ENCODE measurements around the gene KLF16.
"Not testable (repeated sequence)": the region's sequence is repeated elsewhere in the genome, so short reads cannot be mapped to it uniquely, and the experiment has no call there.

Gene KLF16

DNA sequence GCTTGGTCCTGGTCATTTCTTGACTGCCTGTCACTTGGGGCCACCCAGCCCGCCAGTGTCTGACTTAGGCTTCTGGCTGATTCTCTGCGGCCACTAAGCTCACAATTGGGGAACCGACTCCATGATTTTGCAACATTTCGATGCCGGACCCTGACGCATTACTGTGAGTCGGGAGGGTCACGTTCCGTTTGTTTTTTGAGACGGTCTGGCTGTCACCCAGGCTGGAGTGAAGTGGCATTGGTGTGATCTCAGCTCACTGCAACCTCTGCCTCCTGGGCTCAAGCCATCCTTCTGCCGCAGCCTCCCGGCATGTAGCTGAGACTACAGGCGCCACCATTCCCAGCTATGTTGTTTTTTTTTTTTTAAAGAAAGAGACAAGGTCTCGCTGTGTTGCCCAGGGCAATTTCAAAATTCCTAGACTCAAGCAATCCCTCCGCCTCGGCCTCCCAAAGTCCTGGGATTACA is 38.6 kb upstream of the KLF16 start:
- Histone ChIP-seq H3K27me3 (ENCODE audit: insufficient read depth, low read length) (no peaks in the 10 kb centered on the region), H3K4me3 (ENCODE audit: low read length) (no peak overlapping the region), H2AFZ (ENCODE audit: low read depth, low read length) (no peak overlapping the region), H3K9me3 (ENCODE audit: low read length) (no peaks in the 10 kb centered on the region), H3K4me1 (ENCODE audit: insufficient read depth, low read length) (peaks cover 22% of the 10 kb centered on the region), H3K36me3 (ENCODE audit: insufficient read depth, low read length) (no peaks in the 10 kb centered on the region)

- no peak overlapping the region for H2AFZ ChIP-seq (ENCODE audit: low read depth, low read length)
- H3K4me1 ChIP-seq (ENCODE audit: insufficient read depth, low read length), result no peaks in the 10 kb centered on the region
- H3K36me3 ChIP-seq (ENCODE audit: insufficient read depth, low read length), result no peaks in the 10 kb centered on the region
- no peak overlapping the region for H3K4me3 ChIP-seq (ENCODE audit: low read length)
- no peaks in the 10 kb centered on the region for H3K27me3 ChIP-seq (ENCODE audit: insufficient read depth, low read length)
- peaks cover 2% of the 10 kb centered on the region for H3K9me3 ChIP-seq (ENCODE audit: low read length)
Measured at GRCh38 chr19:1896508-1896907, 33.1 kb upstream of the KLF16 start.

DNA sequence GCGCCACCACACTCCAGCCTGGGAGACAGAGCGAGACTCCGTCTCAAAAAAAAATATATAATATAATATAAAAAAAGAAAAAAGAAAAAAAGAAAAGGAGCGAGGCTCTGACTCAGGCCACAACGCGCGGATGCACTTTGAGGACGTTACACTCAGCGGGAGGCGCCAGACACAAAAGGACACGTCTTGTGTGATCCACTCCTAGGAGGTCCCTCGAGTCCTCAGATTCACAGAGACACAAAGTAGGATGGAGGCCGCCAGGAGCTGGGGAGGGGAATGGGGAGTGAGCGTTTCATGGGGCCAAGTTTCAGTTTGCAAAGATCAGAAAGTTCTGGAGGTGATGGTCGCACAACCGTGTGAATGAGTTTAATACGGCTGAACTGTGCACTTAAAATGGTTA is 30.4 kb upstream of the KLF16 start:
- Histone ChIP-seq H3K4me3 (ENCODE audit: low read length) (no peak overlapping the region), H3K9me3 (ENCODE audit: low read length) (peaks cover 2% of the 10 kb centered on the region), H3K27me3 (ENCODE audit: insufficient read depth, low read length) (no peaks in the 10 kb centered on the region), H2AFZ (ENCODE audit: low read depth, low read length) (no peak overlapping the region), H3K4me1 (ENCODE audit: insufficient read depth, low read length) (no peaks in the 10 kb centered on the region), H3K36me3 (ENCODE audit: insufficient read depth, low read length) (no peaks in the 10 kb centered on the region)

- Histone ChIP-seq H3K4me1 (ENCODE audit: insufficient read depth, low read length) (peaks cover 4% of the 10 kb centered on the region), H2AFZ (ENCODE audit: low read depth, low read length) (no peak overlapping the region), H3K4me3 (ENCODE audit: low read length) (no peak overlapping the region), H3K27me3 (ENCODE audit: insufficient read depth, low read length) (no peaks in the 10 kb centered on the region), H3K9me3 (ENCODE audit: low read length) (peaks cover 2% of the 10 kb centered on the region), H3K36me3 (ENCODE audit: insufficient read depth, low read length) (no peaks in the 10 kb centered on the region)
Measured at GRCh38 chr19:1889907-1890306, 26.5 kb upstream of the KLF16 start.

GRCh38 chr19:1888385-1888784 is 25.0 kb upstream of the KLF16 start:
- H3K27me3 ChIP-seq (ENCODE audit: insufficient read depth, low read length), result no peaks in the 10 kb centered on the region
- H2AFZ ChIP-seq (ENCODE audit: low read depth, low read length), result no peak overlapping the region
- H3K4me3 ChIP-seq (ENCODE audit: low read length), result no peak overlapping the region
- peaks cover 18% of the 10 kb centered on the region for H3K4me1 ChIP-seq (ENCODE audit: insufficient read depth, low read length)
- no peaks in the 10 kb centered on the region for H3K36me3 ChIP-seq (ENCODE audit: insufficient read depth, low read length)
- peaks cover 2% of the 10 kb centered on the region for H3K9me3 ChIP-seq (ENCODE audit: low read length)

DNA sequence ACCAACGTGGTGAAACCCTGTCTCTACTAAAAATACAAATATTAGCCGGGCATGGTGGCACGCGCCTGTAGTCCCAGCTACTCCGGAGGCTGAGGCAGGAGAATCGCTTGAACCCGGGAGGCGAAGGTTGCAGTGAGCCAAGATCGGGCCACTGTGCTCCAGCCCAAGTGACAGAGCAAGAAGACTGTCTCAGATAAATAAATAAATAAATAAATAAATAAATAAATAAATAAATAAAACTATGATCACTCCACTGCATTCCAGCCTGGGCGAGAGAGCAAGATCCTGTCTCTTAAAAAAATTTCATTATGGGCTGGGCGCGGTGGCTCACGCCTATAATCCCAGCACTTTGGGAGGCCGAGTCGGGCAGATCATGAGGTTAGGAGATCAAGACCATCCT is 23.0 kb upstream of the KLF16 start:
- H3K27me3 ChIP-seq (ENCODE audit: insufficient read depth, low read length); H3K36me3 ChIP-seq (ENCODE audit: insufficient read depth, low read length); H3K4me3 ChIP-seq (ENCODE audit: low read length); H2AFZ ChIP-seq (ENCODE audit: low read depth, low read length); H3K9me3 ChIP-seq (ENCODE audit: low read length): not testable (repeated sequence)
- peaks cover 34% of the 10 kb centered on the region for H3K4me1 ChIP-seq (ENCODE audit: insufficient read depth, low read length)

DNA sequence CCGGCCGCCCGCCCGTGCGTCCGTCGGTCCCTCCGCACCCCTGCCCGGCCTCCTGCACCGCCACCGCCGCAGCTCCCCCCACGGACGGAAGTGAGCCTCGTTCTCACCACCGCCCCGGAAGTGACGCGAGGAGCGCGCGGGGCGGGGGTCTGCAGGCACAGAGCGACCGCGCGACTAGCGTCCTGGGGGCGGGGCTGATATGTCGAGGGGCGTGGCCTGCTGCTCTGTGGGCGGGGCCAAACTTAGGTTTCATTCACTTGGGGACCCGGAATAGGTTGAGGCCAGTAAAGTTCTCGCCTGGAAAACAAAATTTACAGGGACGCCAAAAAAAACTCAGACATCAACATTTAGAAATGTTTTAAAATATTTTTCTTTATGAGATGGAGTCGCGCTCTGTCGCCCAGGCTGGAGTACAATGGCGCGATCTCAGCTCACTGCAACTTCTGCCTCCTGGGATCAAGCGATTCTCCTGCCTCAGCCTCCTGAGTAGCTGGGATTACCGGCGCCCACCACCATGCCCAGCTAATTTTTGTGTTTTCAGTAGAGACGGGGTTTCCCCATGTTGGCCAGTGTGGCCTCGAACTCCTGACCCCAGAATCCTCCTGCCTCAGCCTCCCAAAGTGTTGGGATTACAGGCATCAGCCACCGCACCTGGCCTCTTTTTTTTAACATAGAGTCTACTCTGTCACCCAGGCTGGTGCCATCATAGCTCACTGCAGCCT is 22.2 kb upstream of the KLF16 start, which contains the start of gene ABHD17A:
Gene ABHD17A (minus strand): TSS at position 99 of the 722 bp plus-strand sequence. CDS start 3,930 bp downstream, outside the sequence.
- Histone ChIP-seq H3K4me1 (ENCODE audit: insufficient read depth, low read length) (peaks cover 34% of the 10 kb centered on the region), H3K4me3 (ENCODE audit: low read length) (peak within 1 kb of the TSS; percentile 97)
- not testable (repeated sequence) for H3K27me3 ChIP-seq (ENCODE audit: insufficient read depth, low read length); H3K9me3 ChIP-seq (ENCODE audit: low read length); H2AFZ ChIP-seq (ENCODE audit: low read depth, low read length); H3K36me3 ChIP-seq (ENCODE audit: insufficient read depth, low read length)

GRCh38 chr19:1884719-1885334 is 21.4 kb upstream of the KLF16 start:
- Histone ChIP-seq H3K4me1 (ENCODE audit: insufficient read depth, low read length) (peaks cover 34% of the 10 kb centered on the region), H3K36me3 (ENCODE audit: insufficient read depth, low read length) (peaks cover 7% of the 10 kb centered on the region), H3K27me3 (ENCODE audit: insufficient read depth, low read length) (no peaks in the 10 kb centered on the region), H2AFZ (ENCODE audit: low read depth, low read length) (no peak overlapping the region), H3K4me3 (ENCODE audit: low read length) (peak overlapping the region; percentile 97), H3K9me3 (ENCODE audit: low read length) (no peaks in the 10 kb centered on the region)

DNA sequence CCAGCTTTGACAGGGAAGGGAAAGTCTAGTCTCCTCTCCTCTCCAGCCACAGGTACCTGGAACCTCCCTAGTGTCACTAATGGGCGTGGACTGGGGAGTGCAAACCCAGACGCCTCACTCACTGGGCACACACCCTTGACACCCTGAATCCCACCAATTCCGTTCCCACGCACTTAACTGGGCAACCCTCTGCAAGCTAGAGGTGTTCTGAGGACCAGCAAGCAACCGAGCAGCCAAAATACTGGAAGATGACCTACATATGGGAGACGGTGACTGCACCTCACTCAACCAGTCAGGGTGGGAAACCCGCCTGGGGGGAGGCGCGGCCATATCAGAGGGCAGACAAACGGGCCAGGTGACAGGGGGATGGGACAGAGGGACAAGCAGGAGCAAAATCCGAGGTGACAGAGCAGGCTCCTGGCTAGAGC is 20.9 kb upstream of the KLF16 start:
- Histone ChIP-seq H3K4me3 (ENCODE audit: low read length) (peak overlapping the region; percentile 97), H2AFZ (ENCODE audit: low read depth, low read length) (no peak overlapping the region), H3K4me1 (ENCODE audit: insufficient read depth, low read length) (peaks cover 34% of the 10 kb centered on the region)

GRCh38 chr19:1883784-1884183 is 20.4 kb upstream of the KLF16 start:
- H3K4me3 ChIP-seq (ENCODE audit: low read length), result peak overlapping the region; percentile 97
- peaks cover 7% of the 10 kb centered on the region for H3K36me3 ChIP-seq (ENCODE audit: insufficient read depth, low read length)
- no peaks in the 10 kb centered on the region for H3K9me3 ChIP-seq (ENCODE audit: low read length)
- no peaks in the 10 kb centered on the region for H3K27me3 ChIP-seq (ENCODE audit: insufficient read depth, low read length)
- no peak overlapping the region for H2AFZ ChIP-seq (ENCODE audit: low read depth, low read length)
- peaks cover 34% of the 10 kb centered on the region for H3K4me1 ChIP-seq (ENCODE audit: insufficient read depth, low read length)

More for the DNA sequence above, 20.9 kb upstream of the KLF16 start:
- no peaks in the 10 kb centered on the region for H3K27me3 ChIP-seq (ENCODE audit: insufficient read depth, low read length)
- H3K36me3 ChIP-seq (ENCODE audit: insufficient read depth, low read length), result peaks cover 7% of the 10 kb centered on the region
- no peaks in the 10 kb centered on the region for H3K9me3 ChIP-seq (ENCODE audit: low read length)

DNA sequence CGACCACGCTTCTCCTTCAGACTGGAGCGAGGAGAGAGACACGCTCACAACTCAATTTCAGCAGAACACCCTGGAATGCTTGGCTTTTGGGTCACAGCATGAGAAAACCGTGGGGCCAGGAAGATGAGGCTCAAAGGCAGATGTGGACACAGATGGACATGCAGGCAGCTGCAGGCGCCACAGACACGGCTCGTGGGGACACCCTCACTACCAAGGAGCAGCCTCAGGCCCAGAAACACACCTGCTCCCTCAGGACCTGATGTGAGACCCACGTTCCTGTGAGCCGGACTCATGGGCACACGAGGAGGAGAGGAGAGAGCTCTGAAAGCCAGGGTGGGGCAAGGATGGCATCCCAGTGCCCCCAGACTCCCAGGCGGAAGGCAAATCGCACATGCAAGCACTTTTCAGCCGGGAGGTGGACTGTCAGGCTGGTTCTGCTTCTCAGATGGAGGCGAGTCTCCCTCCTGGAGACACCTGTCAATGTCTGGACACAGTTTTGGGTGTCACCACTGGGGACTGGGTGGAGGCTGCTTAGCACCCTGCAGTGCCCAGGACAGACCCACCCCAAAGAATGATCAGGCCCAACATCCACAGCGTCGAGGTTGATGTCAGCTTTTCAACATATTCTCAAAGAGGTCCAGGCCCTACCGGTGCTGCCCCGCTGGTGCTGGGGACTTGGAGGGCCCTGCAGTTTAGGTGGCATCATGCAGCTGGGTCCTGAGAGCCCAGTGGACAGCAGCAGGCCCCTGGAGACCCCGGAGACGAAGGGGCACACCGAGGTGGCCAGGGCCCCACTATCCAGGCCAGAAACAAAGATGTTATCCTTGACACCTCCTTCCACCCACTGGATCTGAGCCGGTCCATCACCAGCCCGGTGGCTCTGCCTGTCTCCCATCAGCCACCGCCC is 19.7 kb upstream of the KLF16 start:
- no peak overlapping the region for H2AFZ ChIP-seq (ENCODE audit: low read depth, low read length)
- peaks cover 7% of the 10 kb centered on the region for H3K36me3 ChIP-seq (ENCODE audit: insufficient read depth, low read length)
- H3K4me3 ChIP-seq (ENCODE audit: low read length), result peak overlapping the region; percentile 97
- H3K27me3 ChIP-seq (ENCODE audit: insufficient read depth, low read length), result no peaks in the 10 kb centered on the region
- peaks cover 34% of the 10 kb centered on the region for H3K4me1 ChIP-seq (ENCODE audit: insufficient read depth, low read length)
- H3K9me3 ChIP-seq (ENCODE audit: low read length), result no peaks in the 10 kb centered on the region

GRCh38 chr19:1882089-1882785 is 18.9 kb upstream of the KLF16 start:
- H3K9me3 ChIP-seq (ENCODE audit: low read length), result no peaks in the 10 kb centered on the region

More at GRCh38 chr19:1882089-1882785, 18.9 kb upstream of the KLF16 start:
- Histone ChIP-seq H3K4me1 (ENCODE audit: insufficient read depth, low read length) (peaks cover 33% of the 10 kb centered on the region), H3K27me3 (ENCODE audit: insufficient read depth, low read length) (no peaks in the 10 kb centered on the region), H2AFZ (ENCODE audit: low read depth, low read length) (no peak overlapping the region), H3K36me3 (ENCODE audit: insufficient read depth, low read length) (peaks cover 7% of the 10 kb centered on the region), H3K4me3 (ENCODE audit: low read length) (no peak overlapping the region)
